Measurements from ENCODE around the gene SLC26A4. TPM values are rescaled to one million over a fixed set of nuclear protein-coding genes. Genes with fewer than 3 reads are reported as not detected.

SLC26A4 gene
- total RNA-seq, 1 experiment from 2014 or later = 0.66 TPM

DNA sequence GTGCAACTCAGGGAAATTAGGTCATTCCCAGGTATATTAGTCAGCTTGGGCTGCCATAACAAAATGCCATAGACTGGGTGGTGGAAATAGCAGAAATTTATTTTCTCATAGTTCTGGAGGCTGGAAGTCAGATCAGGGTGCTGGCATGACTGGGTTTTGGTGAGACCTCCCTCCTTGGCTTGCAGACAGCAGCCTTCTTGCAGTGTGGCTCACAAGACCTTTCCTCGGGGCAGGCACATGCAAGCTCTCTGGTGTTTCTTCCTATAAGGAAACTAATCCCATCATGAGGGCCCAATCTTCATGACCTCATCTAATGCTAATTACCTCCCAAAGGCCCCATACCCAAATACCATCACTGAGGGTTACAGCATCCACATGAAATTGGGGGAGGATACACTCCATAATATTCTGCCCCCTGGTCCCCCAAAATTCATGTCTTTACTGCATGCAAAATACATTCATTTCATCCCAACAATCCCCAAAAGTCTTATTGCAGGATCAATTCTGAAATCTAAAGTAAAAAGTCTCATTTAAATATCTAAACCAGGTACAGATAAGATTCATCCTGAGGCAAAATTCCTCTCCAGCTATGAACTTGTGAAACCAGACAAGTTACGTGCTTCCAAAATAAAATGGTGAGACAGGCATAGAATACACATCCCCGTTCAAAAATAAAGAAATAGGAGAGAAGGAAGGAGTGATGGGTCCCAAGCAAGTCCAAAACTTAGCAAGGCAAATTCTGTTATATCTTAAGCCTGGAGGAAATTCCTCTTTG is 65.9 kb downstream of the SLC26A4 start:
- H3K27me3 ChIP-seq (ENCODE audit: insufficient read depth, low read length) = peaks cover 8% of the 10 kb centered on the region; the same call in 1 of the 2 replicates
- no peaks in the 10 kb centered on the region for H3K9me3 ChIP-seq (ENCODE audit: control insufficient read depth in 1 of 2, insufficient read depth in 1 of 2, low read depth in 1 of 2, low read length in 2 of 2)
- no peaks in the 10 kb centered on the region for H4K20me1 ChIP-seq (ENCODE audit: insufficient read depth)
- H3K4me1 ChIP-seq (ENCODE audit: control insufficient read depth in 1 of 2, insufficient read depth in 2 of 2, low read length in 2 of 2) = no peaks in the 10 kb centered on the region
- ATAC-seq (no peak), DNase-seq (ENCODE audit: low read depth, low spot score) (no peak)
- H3K4me3 ChIP-seq (replicated peaks in 1 of 2; ENCODE audit: low read depth in 1 of 2, low read length in 2 of 2) = no peak overlapping the region
- no peak overlapping the region for H3K9ac ChIP-seq (ENCODE audit: low read length)
- intact Hi-C loops (cut with micrococcal nuclease) = loop anchor here (5.0 to 10.0 kb wide), 4 partner anchors 142 to 932 kb away; partner anchors contain the start of gene BCAP29
- BruUV-seq (replicated peaks) = no TSS peak
- RAD21 ChIA-PET (ENCODE audit: low non-redundant PET in 1 of 2, low total read pairs in 2 of 2, uncharacterized antibody in 2 of 2, unreplicated experiment in 2 of 2) = no interaction called here
- H3K4me2 ChIP-seq (ENCODE audit: low read length) = no peak overlapping the region
- H3K79me2 ChIP-seq (ENCODE audit: insufficient read depth, low read length) = no peaks in the 10 kb centered on the region
- H3K9me2 ChIP-seq (ENCODE audit: insufficient read depth) = no peaks in the 10 kb centered on the region
- no peak overlapping the region for H3K27ac ChIP-seq (ENCODE audit: low read depth, low read length)
- H3K36me3 ChIP-seq (ENCODE audit: control insufficient read depth in 1 of 2, insufficient read depth in 2 of 2, low read length in 2 of 2) = no peaks in the 10 kb centered on the region
- no peak overlapping the region for H2AFZ ChIP-seq (ENCODE audit: low read depth, low read length, poor library complexity, severe bottlenecking)
- CTCF ChIA-PET = interaction anchor here (0.9 to 3.3 kb wide), 3 partner anchors 17 to 577 kb away, joined by 3 to 15 read pairs (median 5); partner anchors contain the start of gene CBLL1
- POLR2A ChIA-PET = no interaction called here
- TF ChIP-seq ZBTB33 (IDR thresholded peaks at IDR 0.05; ENCODE audit: extremely low read depth, insufficient replicate concordance, low read length) (no peak), RAD21 (IDR thresholded peaks at IDR 0.05; ENCODE audit: low read depth) (no peak), ELF1 (IDR thresholded peaks at IDR 0.05; ENCODE audit: borderline replicate concordance, low read depth) (no peak), ATF3 (IDR thresholded peaks at IDR 0.05) (no peak), EZH2phosphoT487 (IDR thresholded peaks at IDR 0.05; ENCODE audit: borderline replicate concordance) (no peak), CEBPB (IDR thresholded peaks at IDR 0.05; ENCODE audit: low read depth) (no peak), SP1 (IDR thresholded peaks at IDR 0.05; ENCODE audit: low read depth) (no peak), ZFX (IDR thresholded peaks at IDR 0.05) (no peak), FOSL1 (IDR thresholded peaks at IDR 0.05; ENCODE audit: low read depth) (no peak), YY1 (IDR thresholded peaks at IDR 0.05; ENCODE audit: extremely low read depth, insufficient replicate concordance, low read depth, low read length) (no peak), SIN3A (IDR thresholded peaks at IDR 0.05; ENCODE audit: low read depth) (no peak), POLR2A (IDR thresholded peaks at IDR 0.05; ENCODE audit: borderline replicate concordance, extremely low read depth, insufficient read depth, insufficient read length) (no peak), EZH2 (IDR thresholded peaks at IDR 0.05) (no peak), CBX3 (IDR thresholded peaks at IDR 0.05; ENCODE audit: low read depth) (no peak)
